Neuronal stem cell (in vitro differentiated cells): Measurements from ENCODE around the gene PLD1.

Experiments
- DNase-seq: peaks from one replicate; pipeline ENCODE4 v3.0.0-alpha.2; 2013; ENCODE audit warnings: low spot score
- H2AFZ ChIP-seq: one replicate; pipeline ENCODE4 v1.6.1; 2013; ENCODE audit warnings: mild to moderate bottlenecking, low read length, inconsistent platforms
- H2AK5ac ChIP-seq: 2 replicates; pipeline ENCODE4 v1.6.1; 2013; ENCODE audit warnings: low read depth, mild to moderate bottlenecking, inconsistent platforms, low read length, moderate library complexity, mixed read lengths
- H2BK120ac ChIP-seq: 2 replicates; pipeline ENCODE4 v1.6.1; 2013; ENCODE audit warnings: low read depth, mild to moderate bottlenecking, inconsistent platforms, low read length, moderate library complexity, mixed read lengths
- H2BK12ac ChIP-seq: one replicate; pipeline ENCODE4 v1.6.1; 2013; ENCODE audit warnings: low read length, inconsistent platforms
- H2BK15ac ChIP-seq: 2 replicates; pipeline ENCODE4 v1.6.1; 2013; ENCODE audit warnings: mild to moderate bottlenecking, low read length, inconsistent platforms, mixed read lengths
- H2BK5ac ChIP-seq: one replicate; pipeline ENCODE4 v1.6.1; 2013; ENCODE audit warnings: inconsistent platforms, mild to moderate bottlenecking, low read length, moderate library complexity
- H3K14ac ChIP-seq: one replicate; pipeline ENCODE4 v1.6.1; 2013; ENCODE audit warnings: low read length, inconsistent platforms
- H3K18ac ChIP-seq: 2 replicates; pipeline ENCODE4 v1.6.1; 2013; ENCODE audit warnings: low read length, inconsistent platforms
- H3K23ac ChIP-seq: 2 replicates; pipeline ENCODE4 v1.6.1; 2013; ENCODE audit warnings: low read depth, mild to moderate bottlenecking, mixed read lengths, low read length, inconsistent platforms; ENCODE audit not compliant: poor library complexity
- H3K27ac ChIP-seq: replicated peaks from 3 replicates; pipeline ENCODE4 v1.5.1; 2013; ENCODE audit warnings: low read length, inconsistent platforms
- H3K27me3 ChIP-seq, 3 experiments: 2 replicates each; pipeline ENCODE4 v1.6.1; 2013; ENCODE audit warnings: low read length in 3 of 3, mild to moderate bottlenecking in 2 of 3, inconsistent platforms in 1 of 3, low read depth in 1 of 3, mixed read lengths in 1 of 3, moderate library complexity in 1 of 3; ENCODE audit not compliant: control insufficient read depth in 3 of 3, insufficient read depth in 3 of 3
- H3K36me3 ChIP-seq, 2 donors: replicated peaks in 1 of 2; 2 replicates each; pipeline ENCODE4 v1.6.1; 2013; ENCODE audit warnings: low read length in 2 of 2; ENCODE audit not compliant: control insufficient read depth in 2 of 2, insufficient read depth in 2 of 2
- H3K4ac ChIP-seq: 2 replicates; pipeline ENCODE4 v1.6.1; 2013; ENCODE audit warnings: inconsistent platforms, mild to moderate bottlenecking, low read length, moderate library complexity
- H3K4me1 ChIP-seq, 2 donors: 1 replicate in 1 of 2; 2 replicates in 1 of 2; pipeline ENCODE4 v1.6.1; 2013; ENCODE audit warnings: low read length in 2 of 2, low read depth in 1 of 2; ENCODE audit not compliant: control insufficient read depth in 2 of 2, insufficient read depth in 1 of 2
- H3K4me2 ChIP-seq: one replicate; pipeline ENCODE4 v1.6.1; 2013; ENCODE audit warnings: mild to moderate bottlenecking, low read length, inconsistent platforms; ENCODE audit not compliant: insufficient read depth, poor library complexity, severe bottlenecking
- H3K4me3 ChIP-seq, 2 donors: 2 replicates each; pipeline ENCODE4 v1.5.1; 2013; ENCODE audit warnings: low read length in 2 of 2, mild to moderate bottlenecking in 2 of 2, inconsistent platforms in 1 of 2, moderate library complexity in 1 of 2
- H3K79me1 ChIP-seq: one replicate; pipeline ENCODE4 v1.6.1; 2013; ENCODE audit warnings: low read depth, mild to moderate bottlenecking, inconsistent platforms, low read length, moderate library complexity
- H3K9ac ChIP-seq: one replicate; pipeline ENCODE4 v1.6.1; 2013; ENCODE audit warnings: mild to moderate bottlenecking, low read depth, low read length, inconsistent platforms; ENCODE audit not compliant: poor library complexity
- H3K9me3 ChIP-seq, 2 donors: replicated peaks in 1 of 2; 2 replicates each; pipeline versions ENCODE3 to v1.6.1; 2013; ENCODE audit warnings: low read length in 2 of 2, mild to moderate bottlenecking in 2 of 2, inconsistent platforms in 1 of 2, low read depth in 1 of 2, mixed read lengths in 1 of 2, moderate library complexity in 1 of 2; ENCODE audit not compliant: control insufficient read depth in 2 of 2, insufficient read depth in 1 of 2
- H4K8ac ChIP-seq: one replicate; pipeline ENCODE4 v1.6.1; 2013; ENCODE audit warnings: low read depth, mild to moderate bottlenecking, inconsistent platforms, low read length, moderate library complexity
- H4K91ac ChIP-seq: one replicate; pipeline ENCODE4 v1.6.1; 2013; ENCODE audit warnings: low read length, low read depth, mild to moderate bottlenecking, inconsistent platforms; ENCODE audit not compliant: poor library complexity
- WGBS, 2 donors: extraction: QIAGEN DNeasy Blood & Tissue Kit; methylation state at CpG; one replicate each; pipeline ENCODE4 v1.1.7; 2013; ENCODE audit warnings: missing lambda C conversion rate in 2 of 2, mixed read lengths in 1 of 2; ENCODE audit not compliant: insufficient read length in 2 of 2, insufficient replicate concordance in 1 of 2; ENCODE audit errors: extremely low coverage in 2 of 2; 5-methylcytosine and 5-hydroxymethylcytosine counted together

The PLD1 gene

DNA sequence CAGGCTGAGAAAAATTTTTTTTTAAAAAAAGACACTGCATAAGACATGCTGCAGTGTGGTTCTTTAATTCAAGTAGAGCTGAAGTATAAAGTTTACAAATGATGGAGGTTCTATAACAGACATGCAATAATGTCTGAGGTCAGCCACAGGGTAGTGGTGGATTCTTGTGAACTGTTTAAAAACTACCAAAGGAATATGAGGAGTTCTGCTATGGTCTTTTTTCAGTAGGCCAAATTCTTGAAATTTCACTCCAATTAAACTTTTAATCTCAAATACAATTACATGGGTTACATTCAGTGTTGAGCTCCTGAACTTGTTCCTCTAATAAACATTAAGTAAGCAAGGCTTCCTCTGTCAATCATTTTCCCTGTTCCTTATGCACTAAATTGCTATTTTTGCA is 122.7 kb downstream of the PLD1 start:
- H3K4me1 ChIP-seq: peaks cover 0 to 2% of the 10 kb centered on the region in 2 donors
- no peak overlapping the region for H3K23ac ChIP-seq
- H3K9me3 ChIP-seq: no peaks in the 10 kb centered on the region

DNA sequence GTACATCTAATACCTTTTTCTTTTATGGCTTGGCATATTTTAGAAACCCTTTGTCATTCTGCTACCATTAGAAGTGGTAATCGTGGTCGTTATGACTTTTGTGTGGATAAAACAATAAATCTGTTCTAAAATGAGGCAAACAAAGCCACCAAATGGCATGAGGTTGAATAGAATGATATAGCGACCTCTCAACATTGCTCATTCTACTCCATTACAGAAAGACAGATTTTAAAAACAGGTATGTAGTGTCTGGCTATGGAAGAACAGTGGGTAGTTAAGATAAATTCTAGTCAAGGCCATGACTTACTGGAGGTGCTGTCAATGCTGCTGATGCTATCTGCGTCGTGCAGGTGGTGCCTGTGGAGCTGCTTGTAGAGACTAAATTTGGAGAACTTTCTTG is 123.2 kb downstream of the PLD1 start:
- WGBS, 2 donors: no CpG with 5 or more reads among the region's 5 CpGs

More for the DNA sequence above, 122.7 kb downstream of the PLD1 start:
- Histone ChIP-seq H3K14ac (no peak overlapping the region), H3K36me3 (no peaks in the 10 kb centered on the region), H3K18ac (no peak overlapping the region), H3K27me3 (peaks cover 0 to 1% (median 0%) of the 10 kb centered on the region in 3 experiments), H3K9ac (no peak overlapping the region), H3K4ac (no peak overlapping the region), H2BK15ac (no peak overlapping the region), H3K79me1 (no peaks in the 10 kb centered on the region), H3K4me2 (no peak overlapping the region), H2AK5ac (no peak overlapping the region), H2BK12ac (no peak overlapping the region), H2AFZ (no peak overlapping the region), H2BK120ac (no peak overlapping the region), H3K4me3 (no peak overlapping the region), H4K8ac (no peak overlapping the region), H3K27ac (no peak overlapping the region), H4K91ac (no peak overlapping the region), H2BK5ac (no peak overlapping the region)
- DNase-seq: no peak

DNA sequence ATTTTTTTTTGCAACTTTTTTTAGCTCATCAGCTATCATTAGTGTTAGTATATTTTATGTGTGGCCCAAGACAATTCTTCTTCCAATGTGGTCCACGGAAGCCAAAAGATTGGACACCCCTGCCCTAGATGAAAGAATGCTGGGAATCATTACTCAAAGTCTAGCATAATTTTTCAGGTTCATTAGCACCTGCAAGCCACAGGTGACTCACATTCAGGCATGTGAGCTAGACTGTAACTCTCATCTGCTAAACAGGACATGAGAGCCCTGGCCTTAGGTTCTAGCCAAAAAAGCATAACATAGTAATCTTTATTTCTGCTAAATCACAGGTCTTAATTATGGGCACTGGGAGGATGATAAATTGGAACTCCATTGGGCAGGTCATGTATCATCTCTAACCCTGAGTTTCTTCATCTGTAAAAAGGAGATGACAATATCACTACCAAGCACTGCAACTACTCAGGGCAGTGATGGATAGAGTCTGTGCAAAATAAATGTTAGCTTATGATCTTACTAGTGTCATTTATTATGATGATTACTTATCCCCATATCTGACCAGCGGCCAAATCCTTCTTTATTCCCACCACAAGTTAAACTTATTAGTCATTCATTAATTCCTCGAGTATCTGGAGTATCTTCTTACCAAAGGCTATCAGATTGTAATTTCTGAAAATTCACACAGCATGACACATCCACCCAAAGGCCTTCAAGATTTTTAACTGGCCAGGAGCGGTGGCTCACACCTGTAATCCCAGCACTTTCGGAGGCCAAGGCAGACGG is 125.0 kb downstream of the PLD1 start:
- Histone ChIP-seq H2AFZ (no peak overlapping the region), H2BK15ac (no peak overlapping the region), H3K23ac (no peak overlapping the region), H3K4me1 (peaks cover 0 to 2% of the 10 kb centered on the region in 2 donors), H3K4me3 (no peak overlapping the region), H3K4me2 (no peak overlapping the region), H3K27ac (no peak overlapping the region), H3K18ac (no peak overlapping the region), H4K8ac (no peak overlapping the region), H4K91ac (no peak overlapping the region), H2BK5ac (no peak overlapping the region), H3K9me3 (no peaks in the 10 kb centered on the region), H2BK120ac (no peak overlapping the region), H3K9ac (no peak overlapping the region), H2AK5ac (no peak overlapping the region), H3K36me3 (no peaks in the 10 kb centered on the region), H3K4ac (no peak overlapping the region), H3K79me1 (no peaks in the 10 kb centered on the region), H3K14ac (no peak overlapping the region), H3K27me3 (peaks cover 0 to 1% (median 0%) of the 10 kb centered on the region in 3 experiments), H2BK12ac (no peak overlapping the region)
- no CpG with 5 or more reads among the region's 6 CpGs for WGBS, 2 donors
- no peak for DNase-seq

More for the DNA sequence above, 123.2 kb downstream of the PLD1 start:
- Histone ChIP-seq H2BK15ac (no peak overlapping the region), H2BK12ac (no peak overlapping the region), H3K27ac (no peak overlapping the region), H3K9me3 (no peaks in the 10 kb centered on the region), H3K23ac (no peak overlapping the region), H4K91ac (no peak overlapping the region), H2BK5ac (no peak overlapping the region), H3K4me2 (no peak overlapping the region), H3K79me1 (no peaks in the 10 kb centered on the region), H2AFZ (no peak overlapping the region), H4K8ac (no peak overlapping the region), H2AK5ac (no peak overlapping the region), H3K14ac (no peak overlapping the region), H3K27me3 (peaks cover 0 to 1% (median 0%) of the 10 kb centered on the region in 3 experiments), H3K18ac (no peak overlapping the region), H3K9ac (no peak overlapping the region), H3K4ac (no peak overlapping the region), H3K4me3 (no peak overlapping the region), H3K36me3 (no peaks in the 10 kb centered on the region), H3K4me1 (peaks cover 0 to 2% of the 10 kb centered on the region in 2 donors), H2BK120ac (no peak overlapping the region)
- no peak for DNase-seq

DNA sequence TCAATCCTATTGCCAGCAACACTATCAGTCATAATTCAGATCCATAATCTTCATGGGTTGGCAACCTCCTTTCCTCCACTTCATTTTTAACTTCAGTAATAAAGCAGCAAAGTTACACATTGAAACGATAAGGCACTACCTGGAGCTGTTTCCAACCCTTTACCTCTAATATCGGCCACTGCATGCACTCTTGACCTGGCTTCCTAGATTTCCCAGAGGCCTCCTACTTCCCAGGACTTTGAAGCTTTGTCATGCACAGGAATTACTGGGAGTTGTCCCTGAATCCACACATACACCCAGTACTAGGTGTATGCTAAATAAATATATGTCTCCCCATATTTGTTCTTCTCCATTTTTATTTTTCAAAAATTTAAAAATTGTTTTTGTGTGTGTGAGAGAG is 126.1 kb downstream of the PLD1 start:
- H3K27me3 ChIP-seq: peaks cover 0 to 1% (median 0%) of the 10 kb centered on the region in 3 experiments
- no peak overlapping the region for H3K14ac ChIP-seq
- H3K4me2 ChIP-seq: no peak overlapping the region
- H4K8ac ChIP-seq: no peak overlapping the region
- H2BK12ac ChIP-seq: no peak overlapping the region
- no peak overlapping the region for H3K9ac ChIP-seq
- no peak overlapping the region for H4K91ac ChIP-seq
- H3K4ac ChIP-seq: no peak overlapping the region
- H2BK5ac ChIP-seq: no peak overlapping the region
- peaks cover 0 to 2% of the 10 kb centered on the region in 2 donors for H3K4me1 ChIP-seq
- H3K9me3 ChIP-seq: no peaks in the 10 kb centered on the region
- WGBS, 2 donors: no CpG with 5 or more reads among the region's 2 CpGs
- no peak overlapping the region for H3K18ac ChIP-seq
- no peak overlapping the region for H2AFZ ChIP-seq
- H3K36me3 ChIP-seq: no peaks in the 10 kb centered on the region
- H3K79me1 ChIP-seq: no peaks in the 10 kb centered on the region
- no peak overlapping the region for H3K23ac ChIP-seq
- H3K27ac ChIP-seq: no peak overlapping the region
- H2BK15ac ChIP-seq: no peak overlapping the region
- no peak for DNase-seq
- H2AK5ac ChIP-seq: no peak overlapping the region
- no peak overlapping the region for H2BK120ac ChIP-seq
- H3K4me3 ChIP-seq: no peak overlapping the region
